ENCODE data around the gene TOP1.

The TOP1 gene

DNA sequence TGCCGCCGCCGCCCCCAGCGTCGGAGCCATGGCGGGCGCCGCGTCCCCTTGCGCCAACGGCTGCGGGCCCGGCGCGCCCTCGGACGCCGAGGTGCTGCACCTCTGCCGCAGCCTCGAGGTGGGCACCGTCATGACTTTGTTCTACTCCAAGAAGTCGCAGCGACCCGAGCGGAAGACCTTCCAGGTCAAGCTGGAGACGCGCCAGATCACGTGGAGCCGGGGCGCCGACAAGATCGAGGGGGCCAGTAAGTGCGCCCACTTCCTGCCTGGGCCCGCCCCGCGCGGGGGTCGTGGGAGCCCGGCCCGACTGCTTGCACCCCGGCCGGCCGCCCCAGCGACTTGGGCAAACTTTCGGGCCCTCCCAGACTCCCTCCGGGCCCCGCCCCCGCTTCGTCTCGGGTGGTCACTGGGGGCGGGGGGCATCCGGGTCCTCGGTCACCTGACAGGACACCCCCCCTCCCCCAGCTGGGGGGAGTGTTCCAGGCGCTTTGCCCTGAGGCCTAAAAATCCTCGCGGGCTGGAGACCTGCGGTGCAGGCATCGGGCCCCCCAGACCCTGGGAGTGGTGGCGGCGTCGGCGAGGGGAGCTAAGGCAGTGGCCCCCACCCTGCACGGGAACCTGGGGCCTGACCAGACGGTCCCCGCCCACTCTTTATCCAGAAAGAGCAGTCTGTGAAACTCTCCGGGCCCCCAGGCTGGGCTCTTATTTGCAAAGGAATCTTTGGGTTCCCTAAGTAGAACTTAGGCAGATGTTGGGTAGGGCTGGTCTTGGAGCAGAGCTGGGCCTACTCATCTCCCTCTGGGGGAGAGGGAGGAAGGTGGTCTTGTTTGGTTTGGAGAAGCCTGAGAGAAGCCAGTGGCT is 109.2 kb downstream of the TOP1 start (continued):
- TF ChIP-seq ZNF140 (tag by site-specific recombination; IDR thresholded peaks at IDR 0.05) (no peak), SETDB1 (IDR thresholded peaks at IDR 0.05; ENCODE audit: insufficient read length, low read length) (no peak), ZNF138 (tag by site-specific recombination; IDR thresholded peaks at IDR 0.05; ENCODE audit: borderline replicate concordance) (no peak), GFI1B (tag by site-specific recombination; IDR thresholded peaks at IDR 0.05) (no peak), ZNF423 (tag by site-specific recombination; IDR thresholded peaks at IDR 0.05) (no peak), ZNF266 (tag by site-specific recombination; IDR thresholded peaks at IDR 0.05; ENCODE audit: low read depth) (no peak), KLF9 (tag by site-specific recombination; IDR thresholded peaks at IDR 0.05; ENCODE audit: low read depth) (peak; percentile 86), ZNF549 (tag by site-specific recombination; IDR thresholded peaks at IDR 0.05) (no peak), ZNF621 (tag by site-specific recombination; IDR thresholded peaks at IDR 0.05) (no peak), ZSCAN23 (tag by site-specific recombination; IDR thresholded peaks at IDR 0.05) (no peak), ZNF23 (tag by site-specific recombination; IDR thresholded peaks at IDR 0.05; ENCODE audit: borderline replicate concordance) (no peak), ZNF19 (tag by site-specific recombination; IDR thresholded peaks at IDR 0.05; ENCODE audit: low read depth) (no peak), ZNF426 (tag by site-specific recombination; IDR thresholded peaks at IDR 0.05) (no peak), ZNF391 (tag by site-specific recombination; IDR thresholded peaks at IDR 0.05; ENCODE audit: borderline replicate concordance, low read depth) (no peak), ZNF416 (tag by site-specific recombination; IDR thresholded peaks at IDR 0.05) (no peak), WT1 (tag by site-specific recombination; IDR thresholded peaks at IDR 0.05) (peak; percentile 24; the same call in 1 of the 2 replicates), ZNF596 (tag by site-specific recombination; IDR thresholded peaks at IDR 0.05) (no peak), ZNF211 (tag by site-specific recombination; IDR thresholded peaks at IDR 0.05; ENCODE audit: low read depth) (no peak), ZNF2 (tag by site-specific recombination; IDR thresholded peaks at IDR 0.05) (no peak), ZNF146 (tag by site-specific recombination; IDR thresholded peaks at IDR 0.05) (no peak), ZNF114 (tag by site-specific recombination; IDR thresholded peaks at IDR 0.05) (no peak)
- TF ChIP-seq, protein P1, sequence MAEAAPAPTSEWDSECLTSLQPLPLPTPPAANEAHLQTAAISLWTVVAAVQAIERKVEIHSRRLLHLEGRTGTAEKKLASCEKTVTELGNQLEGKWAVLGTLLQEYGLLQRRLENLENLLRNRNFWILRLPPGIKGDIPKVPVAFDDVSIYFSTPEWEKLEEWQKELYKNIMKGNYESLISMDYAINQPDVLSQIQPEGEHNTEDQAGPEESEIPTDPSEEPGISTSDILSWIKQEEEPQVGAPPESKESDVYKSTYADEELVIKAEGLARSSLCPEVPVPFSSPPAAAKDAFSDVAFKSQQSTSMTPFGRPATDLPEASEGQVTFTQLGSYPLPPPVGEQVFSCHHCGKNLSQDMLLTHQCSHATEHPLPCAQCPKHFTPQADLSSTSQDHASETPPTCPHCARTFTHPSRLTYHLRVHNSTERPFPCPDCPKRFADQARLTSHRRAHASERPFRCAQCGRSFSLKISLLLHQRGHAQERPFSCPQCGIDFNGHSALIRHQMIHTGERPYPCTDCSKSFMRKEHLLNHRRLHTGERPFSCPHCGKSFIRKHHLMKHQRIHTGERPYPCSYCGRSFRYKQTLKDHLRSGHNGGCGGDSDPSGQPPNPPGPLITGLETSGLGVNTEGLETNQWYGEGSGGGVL (tag by site-specific recombination; IDR thresholded peaks at IDR 0.05): peak; percentile 72; the same call in 1 of the 2 replicates
- TF ChIP-seq, protein P2, sequence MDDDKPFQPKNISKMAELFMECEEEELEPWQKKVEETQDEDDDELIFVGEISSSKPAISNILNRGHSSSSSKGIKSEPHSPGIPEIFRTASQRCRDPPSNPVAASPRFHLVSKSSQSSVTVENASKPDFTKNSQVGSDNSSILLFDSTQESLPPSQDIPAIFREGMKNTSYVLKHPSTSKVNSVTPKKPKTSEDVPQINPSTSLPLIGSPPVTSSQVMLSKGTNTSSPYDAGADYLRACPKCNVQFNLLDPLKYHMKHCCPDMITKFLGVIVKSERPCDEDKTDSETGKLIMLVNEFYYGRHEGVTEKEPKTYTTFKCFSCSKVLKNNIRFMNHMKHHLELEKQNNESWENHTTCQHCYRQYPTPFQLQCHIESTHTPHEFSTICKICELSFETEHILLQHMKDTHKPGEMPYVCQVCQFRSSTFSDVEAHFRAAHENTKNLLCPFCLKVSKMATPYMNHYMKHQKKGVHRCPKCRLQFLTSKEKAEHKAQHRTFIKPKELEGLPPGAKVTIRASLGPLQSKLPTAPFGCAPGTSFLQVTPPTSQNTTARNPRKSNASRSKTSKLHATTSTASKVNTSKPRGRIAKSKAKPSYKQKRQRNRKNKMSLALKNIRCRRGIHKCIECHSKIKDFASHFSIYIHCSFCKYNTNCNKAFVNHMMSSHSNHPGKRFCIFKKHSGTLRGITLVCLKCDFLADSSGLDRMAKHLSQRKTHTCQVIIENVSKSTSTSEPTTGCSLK (tag by site-specific recombination; IDR thresholded peaks at IDR 0.05): no peak
- TF ChIP-seq, protein P3, sequence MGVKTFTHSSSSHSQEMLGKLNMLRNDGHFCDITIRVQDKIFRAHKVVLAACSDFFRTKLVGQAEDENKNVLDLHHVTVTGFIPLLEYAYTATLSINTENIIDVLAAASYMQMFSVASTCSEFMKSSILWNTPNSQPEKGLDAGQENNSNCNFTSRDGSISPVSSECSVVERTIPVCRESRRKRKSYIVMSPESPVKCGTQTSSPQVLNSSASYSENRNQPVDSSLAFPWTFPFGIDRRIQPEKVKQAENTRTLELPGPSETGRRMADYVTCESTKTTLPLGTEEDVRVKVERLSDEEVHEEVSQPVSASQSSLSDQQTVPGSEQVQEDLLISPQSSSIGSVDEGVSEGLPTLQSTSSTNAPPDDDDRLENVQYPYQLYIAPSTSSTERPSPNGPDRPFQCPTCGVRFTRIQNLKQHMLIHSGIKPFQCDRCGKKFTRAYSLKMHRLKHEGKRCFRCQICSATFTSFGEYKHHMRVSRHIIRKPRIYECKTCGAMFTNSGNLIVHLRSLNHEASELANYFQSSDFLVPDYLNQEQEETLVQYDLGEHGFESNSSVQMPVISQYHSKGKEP (tag by site-specific recombination; IDR thresholded peaks at IDR 0.05): peak; percentile 22; the same call in 1 of the 2 replicates
- TF ChIP-seq, protein P4, sequence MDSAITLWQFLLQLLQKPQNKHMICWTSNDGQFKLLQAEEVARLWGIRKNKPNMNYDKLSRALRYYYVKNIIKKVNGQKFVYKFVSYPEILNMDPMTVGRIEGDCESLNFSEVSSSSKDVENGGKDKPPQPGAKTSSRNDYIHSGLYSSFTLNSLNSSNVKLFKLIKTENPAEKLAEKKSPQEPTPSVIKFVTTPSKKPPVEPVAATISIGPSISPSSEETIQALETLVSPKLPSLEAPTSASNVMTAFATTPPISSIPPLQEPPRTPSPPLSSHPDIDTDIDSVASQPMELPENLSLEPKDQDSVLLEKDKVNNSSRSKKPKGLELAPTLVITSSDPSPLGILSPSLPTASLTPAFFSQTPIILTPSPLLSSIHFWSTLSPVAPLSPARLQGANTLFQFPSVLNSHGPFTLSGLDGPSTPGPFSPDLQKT (IDR thresholded peaks at IDR 0.05; ENCODE audit: borderline replicate concordance, low read depth, low read length): no peak
- TF ChIP-seq, protein P5, sequence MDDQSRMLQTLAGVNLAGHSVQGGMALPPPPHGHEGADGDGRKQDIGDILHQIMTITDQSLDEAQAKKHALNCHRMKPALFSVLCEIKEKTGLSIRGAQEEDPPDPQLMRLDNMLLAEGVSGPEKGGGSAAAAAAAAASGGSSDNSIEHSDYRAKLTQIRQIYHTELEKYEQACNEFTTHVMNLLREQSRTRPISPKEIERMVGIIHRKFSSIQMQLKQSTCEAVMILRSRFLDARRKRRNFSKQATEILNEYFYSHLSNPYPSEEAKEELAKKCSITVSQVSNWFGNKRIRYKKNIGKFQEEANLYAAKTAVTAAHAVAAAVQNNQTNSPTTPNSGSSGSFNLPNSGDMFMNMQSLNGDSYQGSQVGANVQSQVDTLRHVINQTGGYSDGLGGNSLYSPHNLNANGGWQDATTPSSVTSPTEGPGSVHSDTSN (CRISPR knock-in tag; IDR thresholded peaks at IDR 0.05): 0 out of 2 replicates have a peak, but pooled peaks have one; percentile 25
- TF ChIP-seq, protein P6, sequence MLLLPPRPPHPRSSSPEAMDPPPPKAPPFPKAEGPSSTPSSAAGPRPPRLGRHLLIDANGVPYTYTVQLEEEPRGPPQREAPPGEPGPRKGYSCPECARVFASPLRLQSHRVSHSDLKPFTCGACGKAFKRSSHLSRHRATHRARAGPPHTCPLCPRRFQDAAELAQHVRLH (tag by site-specific recombination; IDR thresholded peaks at IDR 0.05): no peak
- TF ChIP-seq, protein P7, sequence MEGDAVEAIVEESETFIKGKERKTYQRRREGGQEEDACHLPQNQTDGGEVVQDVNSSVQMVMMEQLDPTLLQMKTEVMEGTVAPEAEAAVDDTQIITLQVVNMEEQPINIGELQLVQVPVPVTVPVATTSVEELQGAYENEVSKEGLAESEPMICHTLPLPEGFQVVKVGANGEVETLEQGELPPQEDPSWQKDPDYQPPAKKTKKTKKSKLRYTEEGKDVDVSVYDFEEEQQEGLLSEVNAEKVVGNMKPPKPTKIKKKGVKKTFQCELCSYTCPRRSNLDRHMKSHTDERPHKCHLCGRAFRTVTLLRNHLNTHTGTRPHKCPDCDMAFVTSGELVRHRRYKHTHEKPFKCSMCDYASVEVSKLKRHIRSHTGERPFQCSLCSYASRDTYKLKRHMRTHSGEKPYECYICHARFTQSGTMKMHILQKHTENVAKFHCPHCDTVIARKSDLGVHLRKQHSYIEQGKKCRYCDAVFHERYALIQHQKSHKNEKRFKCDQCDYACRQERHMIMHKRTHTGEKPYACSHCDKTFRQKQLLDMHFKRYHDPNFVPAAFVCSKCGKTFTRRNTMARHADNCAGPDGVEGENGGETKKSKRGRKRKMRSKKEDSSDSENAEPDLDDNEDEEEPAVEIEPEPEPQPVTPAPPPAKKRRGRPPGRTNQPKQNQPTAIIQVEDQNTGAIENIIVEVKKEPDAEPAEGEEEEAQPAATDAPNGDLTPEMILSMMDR (tag by site-specific recombination; IDR thresholded peaks at IDR 0.05): no peak

Data from HEK293 (cell line).